GM19239 (cell line): ENCODE measurements around the gene LTK.
A peak's percentile ranks its signal among the peaks of the same experiment; 100 is the strongest.

Experiments
- DNase-seq: peaks from one replicate; pipeline ENCODE4 v3.0.0; 2011; ENCODE audit warnings: low spot score; ENCODE audit not compliant: insufficient read length
- FAIRE-seq: peaks from 2 replicates; lab custom pipeline; 2011; peaks lifted over from hg19 to GRCh38; lab: Jason Lieb, UNC

LTK gene

GRCh38 chr15:41513506-41514227 lies at the start of gene LTK:
Gene LTK (minus strand): TSS chr15:41513827. CDS start chr15:41513709, 118 bp downstream.
- FAIRE-seq (peak; percentile 55), DNase-seq (no peak)

GRCh38 chr15:41562784-41563198 lies 49.2 kb upstream of the LTK start:
- no peak for FAIRE-seq

GRCh38 chr15:41562244-41562643 lies 48.6 kb upstream of the LTK start:
- DNase-seq = no peak
- no peak for FAIRE-seq

More at GRCh38 chr15:41562784-41563198, 49.2 kb upstream of the LTK start:
- no peak for DNase-seq

GRCh38 chr15:41561777-41562145 lies 48.1 kb upstream of the LTK start:
- FAIRE-seq = no peak

GRCh38 chr15:41561104-41561776 lies 47.6 kb upstream of the LTK start:
- no peak for DNase-seq
- FAIRE-seq = no peak

More at GRCh38 chr15:41561777-41562145, 48.1 kb upstream of the LTK start:
- DNase-seq = no peak

- no peak for FAIRE-seq
- no peak for DNase-seq
Measured at GRCh38 chr15:41560572-41560874, 46.9 kb upstream of the LTK start.

GRCh38 chr15:41559239-41559782 lies 45.7 kb upstream of the LTK start:
- DNase-seq = peak; percentile 38
- FAIRE-seq = no peak

GRCh38 chr15:41558400-41559238 lies 45.0 kb upstream of the LTK start, which contains the start of gene TYRO3:
Gene TYRO3 (plus strand): TSS chr15:41559212. CDS start chr15:41559258, 46 bp downstream.
- FAIRE-seq (no peak), DNase-seq (peak; percentile 89)

GRCh38 chr15:41557673-41558399 lies 44.2 kb upstream of the LTK start:
- DNase-seq (peak; percentile 72), FAIRE-seq (no peak)

- DNase-seq (no peak), FAIRE-seq (no peak)
Measured at GRCh38 chr15:41556677-41557076, 43.0 kb upstream of the LTK start.

GRCh38 chr15:41554915-41555314 lies 41.3 kb upstream of the LTK start:
- no peak for DNase-seq
- FAIRE-seq = no peak

GRCh38 chr15:41554343-41554742 lies 40.7 kb upstream of the LTK start:
- no peak for DNase-seq
- no peak for FAIRE-seq

- FAIRE-seq = no peak
- DNase-seq = no peak
Measured at GRCh38 chr15:41553731-41554130, 40.1 kb upstream of the LTK start.

GRCh38 chr15:41550066-41550775 lies 36.6 kb upstream of the LTK start:
- no peak for DNase-seq
- no peak for FAIRE-seq

GRCh38 chr15:41546851-41547786 lies 33.5 kb upstream of the LTK start:
- no peak for DNase-seq

GRCh38 chr15:41545218-41545617 lies 31.6 kb upstream of the LTK start:
- FAIRE-seq (no peak), DNase-seq (no peak)

More at GRCh38 chr15:41546851-41547786, 33.5 kb upstream of the LTK start:
- FAIRE-seq = no peak

- DNase-seq (no peak), FAIRE-seq (no peak)
Measured at GRCh38 chr15:41544650-41545015, 31.0 kb upstream of the LTK start.

- FAIRE-seq (no peak), DNase-seq (no peak)
Measured at GRCh38 chr15:41543521-41543870, 29.9 kb upstream of the LTK start.
